Natural killer cell (primary cell): Measurements from ENCODE around the gene TSN. TPM values are rescaled to one million over a fixed set of nuclear protein-coding genes. Genes with fewer than 3 reads are reported as not detected.

Source experiments
- ATAC-seq, 3 donors: fragments of 150-1000 bp in 2 of 3; fragments of 200-7000 bp in 1 of 3; cut with Tn5 transposase; 1 replicate in 1 of 3; 2 replicates in 2 of 3; pipeline ENCODE4 v1.10.0; 2021; ENCODE audit warnings: mild to moderate bottlenecking in 2 of 3, moderate library complexity in 2 of 3
- DNase-seq, 2 donors: peaks; one replicate each; pipeline versions ENCODE4 v3.0.0 to v3.0.0-alpha.2; 2013 to 2021; ENCODE audit warnings: mixed read lengths in 1 of 2
- H3K27ac ChIP-seq: one replicate; pipeline ENCODE4 v1.5.1; 2013; ENCODE audit warnings: mild to moderate bottlenecking, low read length
- H3K27me3 ChIP-seq: one replicate; pipeline ENCODE4 v1.6.1; 2013; ENCODE audit warnings: low read length; ENCODE audit not compliant: control insufficient read depth, insufficient read depth
- H3K36me3 ChIP-seq: one replicate; pipeline ENCODE4 v1.6.1; 2013; ENCODE audit warnings: low read length; ENCODE audit not compliant: control insufficient read depth, insufficient read depth
- H3K4me1 ChIP-seq: one replicate; pipeline ENCODE4 v1.6.1; 2013; ENCODE audit warnings: low read length; ENCODE audit not compliant: control insufficient read depth, insufficient read depth
- H3K4me3 ChIP-seq: one replicate; pipeline ENCODE4 v1.5.1; 2013; ENCODE audit warnings: low read length
- H3K9me3 ChIP-seq: one replicate; pipeline ENCODE4 v1.6.1; 2013; ENCODE audit warnings: low read length; ENCODE audit not compliant: control insufficient read depth, insufficient read depth
- H3K27ac Mint-ChIP-seq, 2 donors: one replicate each; pipeline ENCODE4 v1.8.0; 2022; ENCODE audit warnings: mild to moderate bottlenecking in 2 of 2, mixed read lengths in 2 of 2, moderate library complexity in 1 of 2
- H3K27me3 Mint-ChIP-seq, 2 donors: one replicate each; pipeline ENCODE4 v1.8.0; 2022; ENCODE audit warnings: low read depth in 2 of 2, mixed read lengths in 2 of 2
- H3K36me3 Mint-ChIP-seq: one replicate; pipeline ENCODE4 v1.8.0; 2022; ENCODE audit warnings: mixed read lengths
- H3K4me1 Mint-ChIP-seq, 2 donors: one replicate each; pipeline ENCODE4 v1.8.0; 2022; ENCODE audit warnings: mixed read lengths in 2 of 2
- H3K4me3 Mint-ChIP-seq: one replicate; pipeline ENCODE4 v1.8.0; 2022; ENCODE audit warnings: mild to moderate bottlenecking, moderate library complexity, mixed read lengths
- H3K9me3 Mint-ChIP-seq, 2 donors: one replicate each; pipeline ENCODE4 v1.8.0; 2022; ENCODE audit warnings: mixed read lengths in 2 of 2
- CTCF ChIP-seq: fragments of 200-600 bp; IDR thresholded peaks from one replicate; pipeline ENCODE4 v1.8.0; 2022; ENCODE audit warnings: antibody characterized with exemption
- WGBS: methylation state at CpG from one replicate; pipeline ENCODE4 v1.1.7; 2013; ENCODE audit warnings: missing lambda C conversion rate; ENCODE audit not compliant: insufficient coverage; 5-methylcytosine and 5-hydroxymethylcytosine counted together
- intact Hi-C: fragments of 100-400 bp; cut with micrococcal nuclease; formaldehyde crosslinking; loops from one replicate; pipeline ENCODE4 v1.14.2; 2022
- total RNA-seq, 4 donors: library from RNA; stranded (reverse); fragments of 120-200 nt in 1 of 4; gene quantifications; one replicate each; pipeline versions ENCODE4 v1.2.3 to v1.2.4, GENCODE V29; 2013 to 2022

The TSN gene
- total RNA-seq, 3 donors from 2014 or later (not counting 1 experiment from before 2014, with no cell fraction given): 54.7 to 66.9 (median 62.5) TPM

GRCh38 chr2:121794233-121794632 lies 38.8 kb downstream of the TSN start:
- intact Hi-C loops: no loop called here
- Histone ChIP-seq H3K27me3 (no peaks in the 10 kb centered on the region), H3K4me3 (no peak overlapping the region), H3K9me3 (no peaks in the 10 kb centered on the region), H3K4me1 (no peaks in the 10 kb centered on the region), H3K27ac (no peak overlapping the region), H3K36me3 (no peaks in the 10 kb centered on the region)
- H3K36me3 Mint-ChIP-seq: no peaks in the 10 kb centered on the region
- WGBS: 87% methylated on average over 6 of the region's 6 CpGs
- no peaks in the 10 kb centered on the region for H3K9me3 Mint-ChIP-seq
- no peaks in the 10 kb centered on the region for H3K4me1 Mint-ChIP-seq
- H3K27me3 Mint-ChIP-seq: peaks cover 17 to 38% of the 10 kb centered on the region in 2 donors
- no peak overlapping the region for H3K27ac Mint-ChIP-seq
- TF ChIP-seq CTCF: no peak
- DNase-seq: no peak
- no peak overlapping the region for H3K4me3 Mint-ChIP-seq
- no peak for ATAC-seq

- Mint-ChIP-seq H3K4me1 (no peaks in the 10 kb centered on the region), H3K27ac (no peak overlapping the region), H3K36me3 (no peaks in the 10 kb centered on the region), H3K27me3 (peaks cover 8 to 27% of the 10 kb centered on the region in 2 donors), H3K4me3 (no peak overlapping the region), H3K9me3 (no peaks in the 10 kb centered on the region)
- DNase-seq: no peak
- no peak for TF ChIP-seq CTCF
- Histone ChIP-seq H3K36me3 (no peaks in the 10 kb centered on the region), H3K27me3 (no peaks in the 10 kb centered on the region), H3K4me1 (no peaks in the 10 kb centered on the region), H3K27ac (no peak overlapping the region), H3K9me3 (no peaks in the 10 kb centered on the region), H3K4me3 (no peak overlapping the region)
- WGBS: 80% methylated on average over 4 of the region's 4 CpGs
- intact Hi-C loops: no loop called here
- no peak for ATAC-seq
Measured at GRCh38 chr2:121796239-121796638, 40.8 kb downstream of the TSN start.

GRCh38 chr2:121798617-121799016 lies 43.2 kb downstream of the TSN start:
- WGBS: 83% methylated on average over 1 of the region's 1 CpG
- no peak overlapping the region for H3K4me3 ChIP-seq
- no peak overlapping the region for H3K27ac ChIP-seq
- Mint-ChIP-seq H3K27me3 (peaks cover 16 to 29% of the 10 kb centered on the region in 2 donors), H3K36me3 (peaks cover 10% of the 10 kb centered on the region), H3K9me3 (peaks cover 4 to 8% of the 10 kb centered on the region in 2 donors), H3K4me1 (no peaks in the 10 kb centered on the region), H3K4me3 (no peak overlapping the region), H3K27ac (no peak overlapping the region)
- TF ChIP-seq CTCF: no peak
- no peaks in the 10 kb centered on the region for H3K4me1 ChIP-seq
- H3K9me3 ChIP-seq: no peaks in the 10 kb centered on the region
- intact Hi-C loops: no loop called here
- ATAC-seq (no peak), DNase-seq (no peak)
- no peaks in the 10 kb centered on the region for H3K36me3 ChIP-seq
- H3K27me3 ChIP-seq: no peaks in the 10 kb centered on the region

- Histone ChIP-seq H3K4me1 (no peaks in the 10 kb centered on the region), H3K4me3 (no peak overlapping the region), H3K27ac (no peak overlapping the region), H3K9me3 (no peaks in the 10 kb centered on the region), H3K36me3 (no peaks in the 10 kb centered on the region), H3K27me3 (no peaks in the 10 kb centered on the region)
- no peak overlapping the region for H3K4me3 Mint-ChIP-seq
- intact Hi-C loops: no loop called here
- no peak for DNase-seq
- H3K27me3 Mint-ChIP-seq: peaks cover 16 to 35% of the 10 kb centered on the region in 2 donors
- peaks cover 4 to 8% of the 10 kb centered on the region in 2 donors for H3K9me3 Mint-ChIP-seq
- WGBS: 50% methylated on average over 1 of the region's 2 CpGs
- H3K36me3 Mint-ChIP-seq: peaks cover 10% of the 10 kb centered on the region
- TF ChIP-seq CTCF: no peak
- H3K27ac Mint-ChIP-seq: no peak overlapping the region
- no peaks in the 10 kb centered on the region for H3K4me1 Mint-ChIP-seq
- no peak for ATAC-seq
Measured at GRCh38 chr2:121801916-121802315, 46.5 kb downstream of the TSN start.
